ENCODE results near the gene SIGLEC11. TPM values are rescaled to one million over a fixed set of nuclear protein-coding genes. Genes with fewer than 3 reads are reported as not detected.
A peak's percentile ranks its signal among the peaks of the same experiment; 100 is the strongest.

SIGLEC11 gene
- polyA plus RNA-seq, 1 of the 3 experiments (the other 2 are of a cell fraction) = not detected

DNA sequence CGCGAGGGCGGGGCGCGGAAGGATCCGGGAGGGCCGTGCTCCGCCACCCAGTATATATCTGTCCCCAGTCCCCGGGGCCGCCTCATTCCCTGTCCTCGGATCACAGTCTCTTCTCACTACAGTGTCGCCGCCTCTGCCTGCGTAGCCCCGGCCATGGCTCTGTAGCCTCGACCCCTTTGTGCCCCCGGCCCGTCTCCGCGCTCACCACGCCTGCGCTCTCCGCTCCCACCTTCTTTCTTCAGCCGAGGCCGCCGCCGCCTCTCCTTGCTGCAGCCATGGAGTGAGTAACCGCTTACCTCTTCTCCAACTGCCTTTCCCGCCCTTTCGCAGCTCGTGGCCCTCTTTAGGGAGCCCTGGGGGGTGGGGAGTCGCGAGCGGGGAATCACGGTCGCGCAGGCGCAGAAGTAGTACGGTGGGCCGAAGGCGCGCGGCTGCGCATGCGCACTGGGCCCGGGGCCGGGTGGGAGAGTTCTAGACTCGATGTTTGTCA lies 31.8 kb downstream of the SIGLEC11 start, which contains the start of the genes ATF5 and NUP62 (continued):
- no peak for TF ChIP-seq FOXJ3 (CRISPR knock-in tag; IDR thresholded peaks at IDR 0.05)

DNA sequence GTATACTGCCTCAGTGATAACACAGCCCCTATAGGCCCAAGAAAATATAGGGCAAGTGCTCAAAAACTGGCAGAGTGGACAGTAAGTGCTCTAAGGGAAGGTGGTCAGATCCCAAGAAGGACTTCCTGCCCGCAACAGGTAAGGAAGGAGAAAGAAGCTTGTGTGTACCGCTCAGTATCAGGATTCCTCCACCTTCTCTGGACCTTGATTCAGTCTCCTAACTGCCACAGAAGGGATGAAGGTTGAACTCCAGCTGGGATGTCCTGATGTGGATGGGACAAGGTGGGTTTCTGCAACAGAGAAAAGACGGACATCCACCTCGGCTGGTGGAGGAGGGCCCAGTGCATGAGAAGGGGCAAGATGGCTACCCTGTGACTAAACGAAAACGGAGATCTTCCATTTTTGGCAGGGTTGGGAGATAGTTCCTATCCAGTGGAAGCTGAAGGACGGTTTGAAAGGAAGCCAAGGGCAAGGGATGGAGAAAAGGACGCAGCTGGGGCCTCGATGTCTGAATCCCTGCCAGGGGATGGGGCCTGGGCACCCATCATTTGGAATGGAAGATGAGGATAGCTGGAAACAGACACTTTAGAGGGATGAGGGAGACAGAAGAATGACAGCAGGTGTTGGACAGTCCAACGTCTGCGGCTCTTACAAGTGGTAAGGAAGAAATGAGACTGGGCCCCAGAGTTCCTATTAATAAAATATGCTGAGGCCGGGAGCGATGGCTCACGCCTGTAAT lies 33.3 kb downstream of the SIGLEC11 start:
- Histone ChIP-seq H3K27ac (ENCODE audit: low read depth in 2 of 2, low read length in 1 of 2) (peak overlapping the region in 1 of 2 experiments; percentile 94; a peak in 1 of 4 replicates), H3K9me2 (no peaks in the 10 kb centered on the region), H3K36me3 (replicated peaks in 1 of 2; ENCODE audit: control insufficient read depth in 1 of 2, insufficient read depth in 2 of 2, low read length in 1 of 2) (peaks cover 17 to 37% of the 10 kb centered on the region in 2 experiments), H3K4me2 (peak overlapping the region; percentile 94), H3K79me2 (ENCODE audit: insufficient read depth) (peaks cover 66% of the 10 kb centered on the region), H3K4me3 (ENCODE audit: low read depth in 2 of 2, low read length in 1 of 2) (peak overlapping the region in 1 of 2 experiments; percentile 100; a peak in 2 of 4 replicates), H3K4me1 (ENCODE audit: control insufficient read depth in 1 of 2, insufficient read depth in 2 of 2, low read depth in 1 of 2, low read length in 1 of 2) (peaks cover 7 to 10% of the 10 kb centered on the region in 2 experiments; a peak in 2 of 4 replicates), H3F3A (replicated peaks; ENCODE audit: insufficient read depth) (peaks cover 18% of the 10 kb centered on the region), H3K9me3 (no peaks in the 10 kb centered on the region), H3K9ac (peak overlapping the region; percentile 98; the same call in 1 of the 2 replicates), H4K20me1 (ENCODE audit: insufficient read depth) (peaks cover 22% of the 10 kb centered on the region; the same call in 1 of the 2 replicates), H3K27me3 (ENCODE audit: insufficient read depth) (no peaks in the 10 kb centered on the region), H2AFZ (ENCODE audit: low read depth) (no peak overlapping the region)
- WGBS (ENCODE audit: low lambda C conversion rate) = 88% methylated on average over 14 of the region's 14 CpGs
- ChIA-PET CTCF (interaction anchor here (1.0 to 3.5 kb wide), 5 partner anchors 9 to 37 kb away, joined by 3 to 23 read pairs (median 3); no protein-coding TSS in a partner anchor), POLR2A (no interaction called here)
- no peak for DNase-seq
- TF ChIP-seq CHD2 (IDR thresholded peaks at IDR 0.05; ENCODE audit: low read length, partially characterized antibody) = no peak

DNA sequence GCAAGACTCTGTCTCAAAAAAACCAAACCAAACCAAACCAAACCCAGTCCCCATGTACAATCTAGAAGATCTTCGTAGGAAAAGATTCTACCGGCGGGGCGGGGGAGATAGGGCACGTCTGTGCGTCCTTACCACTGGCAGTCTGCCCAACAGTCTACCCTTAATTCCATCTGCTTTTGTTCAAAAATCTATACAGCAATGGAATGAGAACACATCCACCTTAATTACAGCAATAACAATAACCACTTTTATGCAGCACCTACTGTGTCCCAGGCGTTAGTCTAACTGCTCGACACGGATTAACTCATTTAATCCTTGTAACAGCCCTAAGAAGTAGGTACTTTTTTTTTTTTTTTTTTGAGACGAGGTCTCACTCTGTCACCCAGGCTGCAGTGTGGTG lies 34.5 kb downstream of the SIGLEC11 start:
- no peak for DNase-seq
- Histone ChIP-seq H3K9me3 (no peaks in the 10 kb centered on the region), H2AFZ (ENCODE audit: low read depth) (no peak overlapping the region), H3F3A (replicated peaks; ENCODE audit: insufficient read depth) (peaks cover 18% of the 10 kb centered on the region), H3K4me2 (no peak overlapping the region), H3K4me1 (ENCODE audit: control insufficient read depth in 1 of 2, insufficient read depth in 2 of 2, low read depth in 1 of 2, low read length in 1 of 2) (peaks cover 7 to 10% of the 10 kb centered on the region in 2 experiments; a peak in 2 of 4 replicates), H3K79me2 (ENCODE audit: insufficient read depth) (peaks cover 78% of the 10 kb centered on the region), H3K9ac (no peak overlapping the region), H3K36me3 (replicated peaks in 1 of 2; ENCODE audit: control insufficient read depth in 1 of 2, insufficient read depth in 2 of 2, low read length in 1 of 2) (peaks cover 24 to 33% of the 10 kb centered on the region in 2 experiments), H3K9me2 (no peaks in the 10 kb centered on the region), H3K27me3 (ENCODE audit: insufficient read depth) (no peaks in the 10 kb centered on the region), H4K20me1 (ENCODE audit: insufficient read depth) (peaks cover 33% of the 10 kb centered on the region; the same call in 1 of the 2 replicates), H3K4me3 (ENCODE audit: low read depth in 2 of 2, low read length in 1 of 2) (no peak overlapping the region), H3K27ac (ENCODE audit: low read depth in 2 of 2, low read length in 1 of 2) (no peak overlapping the region)
- POLR2A ChIA-PET = no interaction called here
- CTCF ChIA-PET = no interaction called here
- 98% methylated on average over 10 of the region's 10 CpGs for WGBS (ENCODE audit: low lambda C conversion rate)
- TF ChIP-seq EZH2phosphoT487 (IDR thresholded peaks at IDR 0.05; ENCODE audit: borderline replicate concordance, low read depth) (no peak), GABPA (IDR thresholded peaks at IDR 0.05; ENCODE audit: low read depth) (no peak), MEF2A (IDR thresholded peaks at IDR 0.05; ENCODE audit: borderline replicate concordance, low read depth) (no peak), TAF1 (IDR thresholded peaks at IDR 0.05; ENCODE audit: borderline replicate concordance, low read depth, low read length) (no peak), SIN3A (IDR thresholded peaks at IDR 0.05; ENCODE audit: borderline replicate concordance, low read depth, low read length) (no peak), FOXJ3 (CRISPR knock-in tag; IDR thresholded peaks at IDR 0.05) (no peak), FOSL2 (IDR thresholded peaks at IDR 0.05; ENCODE audit: borderline replicate concordance, low read depth) (no peak), JUND (IDR thresholded peaks at IDR 0.05) (no peak), TCF12 (IDR thresholded peaks at IDR 0.05) (no peak), RFX5 (IDR thresholded peaks at IDR 0.05; ENCODE audit: low read length) (no peak), RAD21 (IDR thresholded peaks at IDR 0.05; ENCODE audit: low read length) (no peak), FOXM1 (IDR thresholded peaks at IDR 0.05; ENCODE audit: low read depth) (no peak), TEAD4 (IDR thresholded peaks at IDR 0.05; ENCODE audit: borderline replicate concordance, insufficient read depth) (no peak), CHD2 (IDR thresholded peaks at IDR 0.05; ENCODE audit: low read length, partially characterized antibody) (no peak), YY1 (IDR thresholded peaks at IDR 0.05; ENCODE audit: low read depth) (no peak), RCOR1 (IDR thresholded peaks at IDR 0.05; ENCODE audit: low read length) (no peak), EP300 (IDR thresholded peaks at IDR 0.05; ENCODE audit: borderline replicate concordance in 1 of 2, low read depth in 1 of 2, low read length in 1 of 2) (no peak)
- TF ChIP-seq, protein P1, sequence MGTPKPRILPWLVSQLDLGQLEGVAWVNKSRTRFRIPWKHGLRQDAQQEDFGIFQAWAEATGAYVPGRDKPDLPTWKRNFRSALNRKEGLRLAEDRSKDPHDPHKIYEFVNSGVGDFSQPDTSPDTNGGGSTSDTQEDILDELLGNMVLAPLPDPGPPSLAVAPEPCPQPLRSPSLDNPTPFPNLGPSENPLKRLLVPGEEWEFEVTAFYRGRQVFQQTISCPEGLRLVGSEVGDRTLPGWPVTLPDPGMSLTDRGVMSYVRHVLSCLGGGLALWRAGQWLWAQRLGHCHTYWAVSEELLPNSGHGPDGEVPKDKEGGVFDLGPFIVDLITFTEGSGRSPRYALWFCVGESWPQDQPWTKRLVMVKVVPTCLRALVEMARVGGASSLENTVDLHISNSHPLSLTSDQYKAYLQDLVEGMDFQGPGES (IDR thresholded peaks at IDR 0.05; ENCODE audit: low read depth, low read length) = no peak
- TF ChIP-seq, protein P2, sequence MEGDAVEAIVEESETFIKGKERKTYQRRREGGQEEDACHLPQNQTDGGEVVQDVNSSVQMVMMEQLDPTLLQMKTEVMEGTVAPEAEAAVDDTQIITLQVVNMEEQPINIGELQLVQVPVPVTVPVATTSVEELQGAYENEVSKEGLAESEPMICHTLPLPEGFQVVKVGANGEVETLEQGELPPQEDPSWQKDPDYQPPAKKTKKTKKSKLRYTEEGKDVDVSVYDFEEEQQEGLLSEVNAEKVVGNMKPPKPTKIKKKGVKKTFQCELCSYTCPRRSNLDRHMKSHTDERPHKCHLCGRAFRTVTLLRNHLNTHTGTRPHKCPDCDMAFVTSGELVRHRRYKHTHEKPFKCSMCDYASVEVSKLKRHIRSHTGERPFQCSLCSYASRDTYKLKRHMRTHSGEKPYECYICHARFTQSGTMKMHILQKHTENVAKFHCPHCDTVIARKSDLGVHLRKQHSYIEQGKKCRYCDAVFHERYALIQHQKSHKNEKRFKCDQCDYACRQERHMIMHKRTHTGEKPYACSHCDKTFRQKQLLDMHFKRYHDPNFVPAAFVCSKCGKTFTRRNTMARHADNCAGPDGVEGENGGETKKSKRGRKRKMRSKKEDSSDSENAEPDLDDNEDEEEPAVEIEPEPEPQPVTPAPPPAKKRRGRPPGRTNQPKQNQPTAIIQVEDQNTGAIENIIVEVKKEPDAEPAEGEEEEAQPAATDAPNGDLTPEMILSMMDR (IDR thresholded peaks at IDR 0.05) = no peak
- TF ChIP-seq, protein P3, sequence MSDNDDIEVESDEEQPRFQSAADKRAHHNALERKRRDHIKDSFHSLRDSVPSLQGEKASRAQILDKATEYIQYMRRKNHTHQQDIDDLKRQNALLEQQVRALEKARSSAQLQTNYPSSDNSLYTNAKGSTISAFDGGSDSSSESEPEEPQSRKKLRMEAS (IDR thresholded peaks at IDR 0.05; ENCODE audit: low read depth) = no peak

All from SK-N-SH (cell line).